SK-N-DZ (cell line): ENCODE results near the gene PRKN.

Experiments
- DNase-seq: peaks from one replicate; pipeline ENCODE4 v3.0.0-alpha.2; 2015; ENCODE audit warnings: low spot score

PRKN gene

DNA sequence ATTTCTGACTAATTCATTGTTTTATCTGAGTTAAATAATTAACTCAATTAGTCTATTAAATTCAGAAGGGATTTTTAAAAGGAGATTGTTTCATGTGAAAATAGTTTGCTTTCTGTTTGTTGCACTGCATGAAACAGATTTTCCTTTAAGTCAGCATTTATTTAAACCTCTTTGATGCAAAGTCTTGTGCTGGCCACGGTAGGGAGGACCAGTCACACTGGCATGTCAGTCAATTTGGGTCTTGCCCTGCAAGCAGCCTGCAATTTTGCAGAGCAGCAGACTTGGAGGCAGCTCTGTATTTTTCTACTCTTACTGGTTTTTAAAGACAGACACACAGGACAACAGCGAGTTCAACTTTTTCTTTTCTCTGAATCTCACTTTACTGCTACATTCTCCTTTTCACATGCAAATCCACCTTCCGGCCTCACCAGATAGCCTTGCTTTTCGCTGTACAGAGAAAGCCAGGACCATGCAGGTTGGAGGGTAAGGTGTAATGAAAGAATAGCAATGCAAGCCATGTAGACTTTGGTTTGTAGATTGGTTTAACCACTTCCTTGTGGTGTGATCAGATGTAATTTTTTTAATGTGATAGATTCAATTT lies 763.8 kb downstream of the PRKN start:
- no peak for DNase-seq

- no peak for DNase-seq
These were observed 764.4 kb downstream of the PRKN start for GRCh38 chr6:161963181-161963580.

DNA sequence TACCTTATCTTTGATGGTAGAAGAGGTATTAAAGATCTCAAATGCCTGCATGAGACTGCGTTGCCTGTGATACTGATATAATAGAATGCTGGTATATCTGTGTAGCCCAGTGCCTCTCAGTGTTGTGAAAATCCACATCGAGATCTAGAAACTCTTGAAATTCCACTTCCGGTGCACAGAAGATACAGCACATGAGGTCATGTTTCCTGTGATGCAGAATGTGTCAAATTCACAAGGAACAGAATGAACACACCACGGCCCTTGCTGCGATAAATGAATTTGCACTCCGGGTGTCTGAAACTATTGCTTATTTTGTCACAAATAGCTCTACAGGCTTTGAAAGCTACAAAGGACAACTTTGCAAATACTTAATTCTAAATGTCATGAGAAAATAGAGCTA lies 765.8 kb downstream of the PRKN start:
- DNase-seq: no peak

- no peak for DNase-seq
These were observed 766.5 kb downstream of the PRKN start for GRCh38 chr6:161961046-161961445.

DNA sequence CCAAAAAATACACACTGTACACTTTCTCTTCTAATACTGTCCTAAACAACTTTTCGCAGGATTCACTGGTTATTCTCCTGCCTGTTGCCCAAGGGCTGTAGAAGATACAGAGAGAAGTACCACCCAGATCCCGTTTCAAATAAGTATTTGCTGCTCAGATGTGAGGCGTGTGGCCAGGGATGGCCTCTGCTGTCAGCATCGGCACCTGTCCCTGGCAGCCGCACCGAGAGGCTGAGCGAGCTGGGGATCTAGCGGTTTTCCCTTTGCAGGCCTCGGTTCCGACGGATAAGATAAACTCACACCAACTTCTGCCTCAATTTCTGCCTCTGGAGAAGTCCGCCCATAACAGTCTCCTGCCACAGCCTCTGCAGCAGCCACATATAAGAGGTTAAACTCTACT lies 768.5 kb downstream of the PRKN start:
- DNase-seq: no peak

DNA sequence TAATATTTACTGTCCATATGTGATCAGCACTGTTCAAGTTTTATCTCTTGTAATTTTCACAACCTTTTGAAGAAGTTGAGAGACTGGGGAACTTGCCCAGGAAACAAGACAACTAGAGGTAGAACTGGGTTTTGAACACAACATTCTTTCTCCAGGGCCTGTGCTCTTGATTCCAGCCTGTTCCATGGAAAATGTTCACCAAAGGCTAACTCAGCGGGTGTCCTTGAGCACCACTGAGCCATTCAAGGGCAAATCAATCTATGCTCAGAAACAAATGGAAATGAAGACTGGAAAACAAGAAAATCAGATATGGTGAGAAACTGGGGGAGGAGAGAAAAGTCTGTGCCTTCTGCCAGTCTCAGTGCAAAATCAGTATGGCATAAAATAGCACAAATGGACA lies 771.5 kb downstream of the PRKN start:
- no peak for DNase-seq

- no peak for DNase-seq
These were observed 772.8 kb downstream of the PRKN start for GRCh38 chr6:161954699-161955276.

DNA sequence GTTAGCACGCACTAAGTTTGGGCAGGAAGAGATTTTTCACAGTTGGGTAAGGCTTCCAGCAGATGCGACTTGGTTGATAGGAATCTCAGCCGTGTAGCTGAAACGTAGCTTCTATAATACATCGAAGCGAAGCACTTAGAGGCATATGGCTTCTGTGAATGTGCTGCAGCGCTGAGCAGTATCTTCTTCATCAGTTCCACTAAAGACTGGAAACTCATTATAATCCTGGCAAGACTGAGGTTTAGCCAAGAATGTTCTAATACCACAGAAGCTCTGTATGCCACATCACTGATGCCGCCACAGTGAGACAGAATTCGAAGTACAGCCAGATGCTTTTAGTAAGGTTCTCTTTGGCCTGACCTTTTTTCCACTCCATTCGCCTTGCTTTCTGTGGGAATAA lies 773.5 kb downstream of the PRKN start:
- peak; percentile 59 for DNase-seq

GRCh38 chr6:161951126-161951525 lies 776.4 kb downstream of the PRKN start:
- no peak for DNase-seq

- no peak for DNase-seq
These were observed 778.0 kb downstream of the PRKN start for GRCh38 chr6:161949531-161949930.

DNA sequence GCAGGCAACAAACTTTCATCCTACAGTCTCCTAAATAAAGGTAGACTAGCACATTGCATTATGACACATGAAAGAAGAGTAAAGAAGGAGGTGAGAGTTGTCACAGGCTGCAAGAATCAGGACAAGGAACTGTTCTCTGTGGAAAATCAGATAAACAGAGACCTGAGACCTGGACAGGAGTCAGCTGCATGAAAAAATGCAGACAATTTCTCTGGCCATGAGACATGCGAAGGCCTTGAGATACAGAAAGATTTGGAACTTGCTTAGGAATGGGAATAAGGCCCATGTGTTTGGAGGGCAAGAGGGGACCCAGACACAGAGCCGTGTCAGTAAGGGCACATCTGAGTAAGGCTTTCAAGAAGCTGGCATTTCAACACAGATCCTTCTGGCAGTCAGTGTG lies 779.1 kb downstream of the PRKN start:
- DNase-seq: no peak

GRCh38 chr6:161947371-161947770 lies 780.2 kb downstream of the PRKN start:
- no peak for DNase-seq

GRCh38 chr6:161946461-161946860 lies 781.1 kb downstream of the PRKN start:
- no peak for DNase-seq

GRCh38 chr6:161943561-161943960 lies 784.0 kb downstream of the PRKN start:
- no peak for DNase-seq

GRCh38 chr6:161941565-161941964 lies 786.0 kb downstream of the PRKN start:
- DNase-seq: no peak

GRCh38 chr6:161940519-161940918 lies 787.0 kb downstream of the PRKN start:
- DNase-seq: no peak

- DNase-seq: no peak
These were observed 801.2 kb downstream of the PRKN start for GRCh38 chr6:161926324-161926723.

GRCh38 chr6:161924516-161925116 lies 803.0 kb downstream of the PRKN start:
- no peak for DNase-seq

DNA sequence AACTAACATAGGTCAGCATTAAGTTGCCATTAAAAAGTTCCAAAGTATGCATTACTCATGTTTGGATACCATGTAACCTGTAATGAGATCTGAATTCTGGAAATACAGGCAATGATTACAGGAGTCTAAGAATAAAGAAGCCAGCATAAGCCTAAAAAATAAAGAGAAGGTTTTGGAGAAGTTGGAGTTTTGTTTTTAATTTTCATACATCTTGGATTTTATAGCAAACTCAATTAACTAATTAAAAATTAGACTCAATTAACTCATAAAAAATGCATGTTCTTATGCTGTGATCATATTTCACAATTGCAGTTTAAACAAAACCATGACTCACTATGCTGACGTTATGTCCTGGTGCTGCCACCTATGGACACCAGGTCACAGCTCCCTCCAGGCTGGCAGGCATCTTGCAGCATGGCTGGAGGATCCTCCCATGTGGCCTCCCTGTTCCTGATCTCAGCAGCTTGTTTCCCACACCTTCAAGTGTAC lies 804.9 kb downstream of the PRKN start:
- peak; percentile 77 for DNase-seq

- DNase-seq: no peak
These were observed 805.8 kb downstream of the PRKN start for GRCh38 chr6:161921602-161922395.

DNA sequence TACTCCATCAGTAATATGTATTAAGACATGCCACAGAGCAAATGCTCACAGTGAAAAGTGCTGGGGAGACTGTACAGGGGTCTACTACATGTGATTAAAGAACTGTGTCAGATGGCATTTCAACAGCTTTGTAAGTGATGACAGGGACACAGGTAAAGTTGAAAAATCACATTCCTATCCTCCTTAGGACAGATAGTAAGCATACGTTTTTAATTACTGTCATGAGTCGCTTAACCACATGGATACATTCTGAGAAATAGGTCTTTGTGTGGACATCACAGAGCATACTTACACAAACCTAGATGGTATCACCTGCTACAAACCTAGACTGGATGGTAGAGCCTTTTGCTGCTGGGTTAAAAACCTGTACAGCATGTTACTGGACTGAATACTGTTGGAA lies 807.9 kb downstream of the PRKN start:
- peak; percentile 56 for DNase-seq

DNA sequence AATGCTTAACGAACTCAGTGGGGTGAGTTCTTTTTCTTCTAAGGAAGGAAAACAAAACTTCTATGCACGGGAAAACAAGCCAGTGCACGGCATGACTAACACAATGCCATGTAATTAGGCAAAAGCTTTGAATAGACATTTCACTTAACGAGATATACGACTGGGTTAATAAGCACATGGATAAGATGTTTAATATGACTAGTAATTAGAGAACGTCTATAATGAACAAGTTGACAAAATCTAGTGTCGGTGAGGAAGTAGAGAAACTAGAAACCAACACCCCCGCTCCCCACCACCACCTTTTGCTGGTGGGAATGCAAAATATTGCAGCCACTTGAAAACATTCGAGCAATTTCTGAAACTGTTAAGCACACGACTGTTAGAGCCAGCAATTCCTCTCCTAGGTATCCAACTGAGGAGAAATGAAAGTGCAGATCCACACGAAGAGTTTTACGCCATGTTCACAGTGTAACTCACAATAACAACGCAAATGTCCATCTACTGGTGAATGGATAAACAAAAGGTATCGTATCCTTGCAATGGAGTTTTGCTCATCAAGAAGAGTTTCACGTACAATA lies 808.8 kb downstream of the PRKN start:
- no peak for DNase-seq
